ENCODE measurements around the gene HDDC2. TPM values are rescaled to one million over a fixed set of nuclear protein-coding genes. Genes with fewer than 3 reads are reported as not detected.

The HDDC2 gene
- total RNA-seq, 1 experiment from 2014 or later, result 55.2 TPM

GRCh38 chr6:125306756-125307149 is 5.0 kb upstream of the HDDC2 start:
- H3K4me2 ChIP-seq, result no peak overlapping the region
- BruUV-seq (replicated peaks), result no TSS peak
- H4K20me1 ChIP-seq (ENCODE audit: insufficient read depth), result no peaks in the 10 kb centered on the region
- no peak overlapping the region for H3K27ac ChIP-seq
- TF ChIP-seq EZH2 (IDR thresholded peaks at IDR 0.05; ENCODE audit: low read depth) (no peak), CTCF (conservative IDR thresholded peaks at IDR 0.05) (no peak)
- no peaks in the 10 kb centered on the region for H3K9me2 ChIP-seq (ENCODE audit: insufficient read depth)
- H3K36me3 ChIP-seq (ENCODE audit: low read depth), result no peaks in the 10 kb centered on the region
- H3K79me2 ChIP-seq (ENCODE audit: low read depth), result no peaks in the 10 kb centered on the region
- no peak overlapping the region for H2AFZ ChIP-seq
- H3K9me3 ChIP-seq (ENCODE audit: insufficient read depth, low read depth), result no peaks in the 10 kb centered on the region
- H3F3A ChIP-seq (ENCODE audit: insufficient read depth, low read depth), result peaks cover 8% of the 10 kb centered on the region; the same call in 1 of the 2 replicates
- ChIA-PET CTCF (no interaction called here), POLR2A (ENCODE audit: unreplicated experiment) (no interaction called here)
- H3K4me1 ChIP-seq (replicated peaks; ENCODE audit: insufficient read depth), result peaks cover 8% of the 10 kb centered on the region
- no peak for DNase-seq
- H3K4me3 ChIP-seq, result no peak overlapping the region
- intact Hi-C loops (cut with micrococcal nuclease; ENCODE audit: unreplicated experiment), result loop anchor here (1.0 to 10.0 kb wide), 2 partner anchors 153 to 342 kb away; partner anchors contain the start of genes RNF217 and TPD52L1
- no peaks in the 10 kb centered on the region for H3K27me3 ChIP-seq (ENCODE audit: insufficient read depth, low read depth)

- Histone ChIP-seq H3K9me3 (ENCODE audit: insufficient read depth, low read depth) (no peaks in the 10 kb centered on the region), H3K4me1 (replicated peaks; ENCODE audit: insufficient read depth) (peaks cover 16% of the 10 kb centered on the region), H3K27me3 (ENCODE audit: insufficient read depth, low read depth) (no peaks in the 10 kb centered on the region), H3K4me3 (no peak overlapping the region), H3K9me2 (ENCODE audit: insufficient read depth) (no peaks in the 10 kb centered on the region), H3K4me2 (no peak overlapping the region), H3K27ac (no peak overlapping the region), H3K79me2 (ENCODE audit: low read depth) (peaks cover 12% of the 10 kb centered on the region), H3K36me3 (ENCODE audit: low read depth) (peaks cover 3% of the 10 kb centered on the region), H2AFZ (no peak overlapping the region), H3F3A (ENCODE audit: insufficient read depth, low read depth) (peaks cover 8% of the 10 kb centered on the region; the same call in 1 of the 2 replicates), H4K20me1 (ENCODE audit: insufficient read depth) (no peaks in the 10 kb centered on the region)
- DNase-seq, result no peak
- TF ChIP-seq EZH2 (IDR thresholded peaks at IDR 0.05; ENCODE audit: low read depth), result no peak
- no peak for TF ChIP-seq CTCF (conservative IDR thresholded peaks at IDR 0.05)
- intact Hi-C loops (cut with micrococcal nuclease; ENCODE audit: unreplicated experiment), result loop anchor here (5.0 to 10.0 kb wide), 2 partner anchors 103 to 340 kb away; partner anchors contain the start of gene RNF217
- POLR2A ChIA-PET (ENCODE audit: unreplicated experiment), result interaction anchor here (0.7 kb wide), 1 partner anchor 144 kb away, joined by 4 read pairs; no protein-coding TSS in a partner anchor
- no TSS peak for BruUV-seq (replicated peaks)
- CTCF ChIA-PET, result no interaction called here
Measured at GRCh38 chr6:125304970-125305660, 3.3 kb upstream of the HDDC2 start.

- H3K36me3 ChIP-seq (ENCODE audit: low read depth), result peaks cover 17% of the 10 kb centered on the region
- H3F3A ChIP-seq (ENCODE audit: insufficient read depth, low read depth), result peaks cover 8% of the 10 kb centered on the region; the same call in 1 of the 2 replicates
- H3K9me3 ChIP-seq (ENCODE audit: insufficient read depth, low read depth), result no peaks in the 10 kb centered on the region
- H4K20me1 ChIP-seq (ENCODE audit: insufficient read depth), result no peaks in the 10 kb centered on the region
- no peak overlapping the region for H2AFZ ChIP-seq
- H3K27me3 ChIP-seq (ENCODE audit: insufficient read depth, low read depth), result no peaks in the 10 kb centered on the region
- H3K4me2 ChIP-seq, result no peak overlapping the region
- no peak overlapping the region for H3K4me3 ChIP-seq
- no peak overlapping the region for H3K27ac ChIP-seq
- ChIA-PET CTCF (no interaction called here), POLR2A (ENCODE audit: unreplicated experiment) (no interaction called here)
- TF ChIP-seq CTCF (conservative IDR thresholded peaks at IDR 0.05) (no peak), EZH2 (IDR thresholded peaks at IDR 0.05; ENCODE audit: low read depth) (no peak)
- BruUV-seq (replicated peaks), result no TSS peak
- DNase-seq, result no peak
- intact Hi-C loops (cut with micrococcal nuclease; ENCODE audit: unreplicated experiment), result loop anchor here (5.0 to 10.0 kb wide), 2 partner anchors 101 to 339 kb away; partner anchors contain the start of gene RNF217
- H3K4me1 ChIP-seq (replicated peaks; ENCODE audit: insufficient read depth), result peaks cover 20% of the 10 kb centered on the region
- H3K79me2 ChIP-seq (ENCODE audit: low read depth), result peaks cover 28% of the 10 kb centered on the region
- no peaks in the 10 kb centered on the region for H3K9me2 ChIP-seq (ENCODE audit: insufficient read depth)
Measured at GRCh38 chr6:125303512-125303854, 1.7 kb upstream of the HDDC2 start.

Measured in PC-9 (cell line).